Pancreas (tissue), 10 donors: ENCODE results near the gene GALP. TPM values are rescaled to one million over a fixed set of nuclear protein-coding genes. Genes with fewer than 3 reads are reported as not detected.

Experiments
- ATAC-seq, 4 donors: fragments of 200-7000 bp; cut with Tn5 transposase; one replicate each; pipeline versions ENCODE4 v1.8.0 to v1.9.1; 2020; ENCODE audit warnings: mild to moderate bottlenecking in 4 of 4, moderate library complexity in 4 of 4
- DNase-seq, 6 donors: peaks; one replicate each; pipeline ENCODE4 v3.0.0-alpha.2; 2020
- FAIRE-seq: peaks from 2 replicates; lab custom pipeline; 2012; peaks lifted over from hg19 to GRCh38; lab: Jason Lieb, UNC
- H3K27ac ChIP-seq, 4 donors: fragments of 200-600 bp; sonication (generic); 1 replicate in 3 of 4; 2 replicates in 1 of 4; pipeline versions ENCODE4 v1.5.0 to v1.8.0; 2020
- H3K27me3 ChIP-seq, 4 donors: fragments of 200-600 bp; one replicate each; pipeline ENCODE4 v1.8.0; 2021
- H3K36me3 ChIP-seq, 3 donors: fragments of 200-600 bp; sonication (generic) in 1 of 3; one replicate each; pipeline versions ENCODE4 v1.5.0 to v1.8.0; 2020 to 2021
- H3K4me1 ChIP-seq, 3 donors: fragments of 200-600 bp; one replicate each; pipeline ENCODE4 v1.8.0; 2021
- H3K4me3 ChIP-seq, 4 donors: fragments of 200-600 bp; sonication (generic) in 2 of 4; one replicate each; pipeline versions ENCODE4 v1.5.0 to v1.8.0; 2020 to 2021
- H3K9me3 ChIP-seq, 4 donors: fragments of 200-600 bp; one replicate each; pipeline ENCODE4 v1.8.0; 2021
- WGBS, 2 donors: extraction: QIAGEN DNeasy Blood & Tissue Kit; methylation state at CpG; one replicate each; pipeline ENCODE4 v1.1.7; 2013; 5-methylcytosine and 5-hydroxymethylcytosine counted together
- intact Hi-C, 3 donors: fragments of 100-400 bp; cut with DNase I; formaldehyde crosslinking; loops; one replicate each; pipeline versions ENCODE4 v1.11.1 to v1.14.2; 2022
- polyA plus RNA-seq, 2 donors: library from polyadenylated mRNA; stranded (reverse); fragments of 200-250 nt; gene quantifications; one replicate each; pipeline ENCODE4 v1.2.3, GENCODE V29; 2013
- total RNA-seq, 6 donors: library from RNA; stranded (reverse); fragmentation: NEBNext Ultra II Directional in 4 of 6; extraction: Animal tissue kit (Norgen Biotek cat#: 25700) in 4 of 6; gene quantifications; one replicate each; pipeline versions ENCODE4 v1.2.1 to v1.2.4, GENCODE V29; 2021 to 2023
- TF ChIP-seq, protein P1 (sequence below), 4 donors: fragments of 200-600 bp; sonication (generic) in 3 of 4; IDR thresholded peaks; one replicate each; pipeline versions ENCODE4 v1.5.0 to v1.8.0; 2021; ENCODE audit warnings: antibody characterized with exemption in 4 of 4
- donor health status: healthy with polysubstance abuse.
- donor health status: DM: no; HTN: no; CAD: no; lungs with moderate emphysema.
- donor health status: DM: no; HTN: no; CAD: no.
- donor health status: control.
- donor health status: control.
- donor health status: Bipolar disorder and iron deficiency.
- donor health status: DM: yes; HTN: yes; CAD: no.
- donor health status: DM: no; HTN: no; CAD: no.
- donor health status: DM: no; HTN: no; CAD: no.
- donor health status: DM: yes; HTN: yes; CAD: no.

GALP gene
- total and polyA plus RNA-seq, 8 donors: not detected

DNA sequence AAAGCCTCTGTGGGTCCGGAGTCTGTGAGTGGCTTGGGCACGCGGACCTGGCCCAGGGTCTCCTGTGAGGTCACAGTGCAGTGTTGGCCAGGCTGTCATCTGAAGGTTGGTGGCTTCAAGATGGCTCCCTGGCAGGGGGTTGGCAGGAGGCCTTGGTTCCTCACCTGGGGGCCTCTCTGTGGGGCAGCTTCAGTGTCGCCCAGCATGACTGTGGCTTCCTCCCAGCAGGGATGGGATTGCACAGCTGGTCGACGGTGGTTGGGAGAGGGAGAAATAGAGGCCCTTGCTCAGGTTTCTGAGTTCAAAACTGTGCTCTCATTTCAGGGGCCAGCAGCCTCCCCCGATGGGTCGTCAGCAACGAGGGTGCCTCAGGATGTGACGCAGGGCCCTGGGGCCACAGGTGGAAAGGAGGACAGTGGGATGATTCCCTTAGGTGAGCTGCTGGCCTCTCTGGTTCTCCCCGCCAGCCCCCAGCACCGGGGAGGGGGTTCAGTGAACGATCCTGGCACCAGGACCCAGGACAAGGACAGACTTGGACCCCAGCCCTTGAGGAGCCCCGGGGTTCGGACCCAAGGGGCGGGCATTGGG, 17.5 kb upstream of the GALP start:
- Histone ChIP-seq H3K9me3 (no peaks in the 10 kb centered on the region), H3K4me3 (no peak overlapping the region), H3K4me1 (peaks cover 4 to 12% (median 7%) of the 10 kb centered on the region in 3 donors), H3K27me3 (no peaks in the 10 kb centered on the region), H3K36me3 (peaks cover 0 to 37% (median 3%) of the 10 kb centered on the region in 3 donors), H3K27ac (no peak overlapping the region)
- WGBS, 2 donors: 97% methylated on average over 13 to 16 of the region's 16 CpGs
- intact Hi-C loops: loop anchor here in 1 of 3 donors (10.0 kb wide), 1 partner anchor 53 kb away; no protein-coding TSS in a partner anchor
- FAIRE-seq (no peak), ATAC-seq (no peak), DNase-seq (no peak)
- TF ChIP-seq, protein P1, sequence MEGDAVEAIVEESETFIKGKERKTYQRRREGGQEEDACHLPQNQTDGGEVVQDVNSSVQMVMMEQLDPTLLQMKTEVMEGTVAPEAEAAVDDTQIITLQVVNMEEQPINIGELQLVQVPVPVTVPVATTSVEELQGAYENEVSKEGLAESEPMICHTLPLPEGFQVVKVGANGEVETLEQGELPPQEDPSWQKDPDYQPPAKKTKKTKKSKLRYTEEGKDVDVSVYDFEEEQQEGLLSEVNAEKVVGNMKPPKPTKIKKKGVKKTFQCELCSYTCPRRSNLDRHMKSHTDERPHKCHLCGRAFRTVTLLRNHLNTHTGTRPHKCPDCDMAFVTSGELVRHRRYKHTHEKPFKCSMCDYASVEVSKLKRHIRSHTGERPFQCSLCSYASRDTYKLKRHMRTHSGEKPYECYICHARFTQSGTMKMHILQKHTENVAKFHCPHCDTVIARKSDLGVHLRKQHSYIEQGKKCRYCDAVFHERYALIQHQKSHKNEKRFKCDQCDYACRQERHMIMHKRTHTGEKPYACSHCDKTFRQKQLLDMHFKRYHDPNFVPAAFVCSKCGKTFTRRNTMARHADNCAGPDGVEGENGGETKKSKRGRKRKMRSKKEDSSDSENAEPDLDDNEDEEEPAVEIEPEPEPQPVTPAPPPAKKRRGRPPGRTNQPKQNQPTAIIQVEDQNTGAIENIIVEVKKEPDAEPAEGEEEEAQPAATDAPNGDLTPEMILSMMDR (IDR thresholded peaks at IDR 0.05): no peak

DNA sequence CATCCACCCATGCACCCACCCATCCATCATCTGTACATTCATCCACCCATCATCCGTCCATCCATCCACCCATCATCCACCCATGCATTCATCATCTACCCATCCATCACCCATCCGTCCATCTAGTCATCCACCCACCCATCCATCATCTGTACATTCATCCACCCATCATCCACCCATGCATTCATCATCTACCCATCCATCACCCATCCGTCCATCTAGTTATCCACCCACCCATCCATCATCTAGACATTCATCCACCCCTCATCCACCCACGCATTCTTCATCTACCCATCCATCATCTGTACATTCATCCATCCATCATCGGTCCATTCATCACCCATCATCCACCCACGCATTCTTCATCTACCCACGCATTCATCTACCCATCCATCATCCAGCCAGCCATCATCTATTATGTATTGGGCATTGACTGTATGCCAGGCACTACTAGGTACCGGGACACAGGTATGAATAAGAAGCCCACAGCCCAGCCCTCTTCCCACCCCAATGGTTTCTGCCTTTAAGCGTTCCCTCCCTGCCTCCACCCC, 16.7 kb upstream of the GALP start:
- Histone ChIP-seq H3K27ac (no peak overlapping the region), H3K4me1 (peaks cover 0 to 6% (median 3%) of the 10 kb centered on the region in 3 donors), H3K9me3 (no peaks in the 10 kb centered on the region), H3K4me3 (no peak overlapping the region), H3K27me3 (no peaks in the 10 kb centered on the region), H3K36me3 (peaks cover 0 to 37% (median 3%) of the 10 kb centered on the region in 3 donors)
- ATAC-seq: no peak
- TF ChIP-seq, protein P1 (IDR thresholded peaks at IDR 0.05): no peak
- intact Hi-C loops: loop anchor here in 1 of 3 donors (10.0 kb wide), 1 partner anchor 54 kb away; no protein-coding TSS in a partner anchor
- DNase-seq: no peak
- no peak for FAIRE-seq
- 91 to 94% methylated on average over 9 of the region's 9 CpGs for WGBS, 2 donors

GRCh38 chr19:56159622-56160271, 16.1 kb upstream of the GALP start:
- no peak for DNase-seq
- TF ChIP-seq, protein P1 (IDR thresholded peaks at IDR 0.05): no peak
- Histone ChIP-seq H3K27me3 (no peaks in the 10 kb centered on the region), H3K9me3 (no peaks in the 10 kb centered on the region), H3K36me3 (peaks cover 0 to 37% (median 3%) of the 10 kb centered on the region in 3 donors), H3K27ac (no peak overlapping the region), H3K4me3 (no peak overlapping the region), H3K4me1 (peaks cover 0 to 6% (median 0%) of the 10 kb centered on the region in 3 donors)
- no peak for ATAC-seq
- WGBS, 2 donors: 96% methylated on average over 61 to 69 of the region's 69 CpGs
- no peak for FAIRE-seq
- intact Hi-C loops: loop anchor here in 1 of 3 donors (10.0 kb wide), 1 partner anchor 55 kb away; no protein-coding TSS in a partner anchor

DNA sequence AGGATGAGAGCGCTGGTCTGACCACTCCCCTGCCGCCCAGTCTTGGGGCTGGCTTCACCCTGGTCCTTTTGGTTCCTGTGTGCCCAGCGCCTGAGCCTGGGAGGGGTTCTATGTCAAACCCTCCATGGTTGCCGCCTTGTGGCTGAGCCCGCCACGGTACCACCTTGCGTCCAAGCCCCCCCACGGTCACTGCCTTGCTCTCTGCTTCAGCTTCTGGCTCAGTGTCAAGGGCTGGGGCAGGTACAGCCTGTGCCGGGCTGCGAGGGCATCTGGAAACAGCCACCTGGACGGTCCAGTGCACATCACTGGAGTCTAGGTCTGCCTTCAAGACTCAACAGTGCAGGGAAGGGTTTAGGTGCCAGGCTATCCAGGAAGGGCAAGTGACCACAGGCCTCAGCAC, 14.3 kb upstream of the GALP start:
- peak in 2 of 4 donors; percentile 16 to 38 for ATAC-seq
- Histone ChIP-seq H3K27ac (no peak overlapping the region), H3K4me1 (peaks cover 0 to 5% (median 0%) of the 10 kb centered on the region in 3 donors), H3K27me3 (no peaks in the 10 kb centered on the region), H3K36me3 (peaks cover 0 to 26% (median 3%) of the 10 kb centered on the region in 3 donors), H3K9me3 (no peaks in the 10 kb centered on the region), H3K4me3 (no peak overlapping the region)
- intact Hi-C loops: no loop called here
- FAIRE-seq: no peak
- DNase-seq: no peak
- TF ChIP-seq, protein P1 (IDR thresholded peaks at IDR 0.05): no peak
- WGBS, 2 donors: 90 to 93% methylated on average over 11 of the region's 11 CpGs
